NCI-H1930 (cell line): ENCODE data around the gene CDH23.

Experiments
- DNase-seq, 2 experiments: peaks; one replicate each; lab custom pipeline; 2025; lab: John Stamatoyannopoulos, UW

CDH23 gene

GRCh38 chr10:71777213-71777985 is 380.7 kb downstream of the CDH23 start:
- DNase-seq, result no peak

- no peak for DNase-seq
Measured at GRCh38 chr10:71778071-71778825, 381.5 kb downstream of the CDH23 start.

- DNase-seq, result no peak
Measured at GRCh38 chr10:71779641-71780040, 382.9 kb downstream of the CDH23 start.

DNA sequence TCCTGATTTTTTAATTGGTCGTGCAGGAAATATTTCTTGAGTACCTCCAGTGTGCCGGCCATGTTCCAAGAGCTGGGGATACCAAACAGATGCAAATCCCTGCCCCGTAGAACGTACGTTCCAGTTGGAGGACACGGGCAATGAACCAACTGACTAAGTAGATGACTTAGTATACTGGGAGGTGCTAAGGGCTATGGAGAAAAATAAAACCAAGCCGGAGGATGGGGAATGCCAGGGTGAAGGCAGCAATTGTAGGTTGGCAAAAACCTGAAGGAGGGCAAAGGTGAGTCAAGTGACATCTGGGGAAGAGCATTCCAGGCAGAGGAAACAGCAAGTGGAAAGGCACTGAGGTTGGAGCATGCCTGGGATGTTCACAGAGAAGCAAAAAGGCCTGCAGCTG is 383.4 kb downstream of the CDH23 start:
- DNase-seq, result no peak

DNA sequence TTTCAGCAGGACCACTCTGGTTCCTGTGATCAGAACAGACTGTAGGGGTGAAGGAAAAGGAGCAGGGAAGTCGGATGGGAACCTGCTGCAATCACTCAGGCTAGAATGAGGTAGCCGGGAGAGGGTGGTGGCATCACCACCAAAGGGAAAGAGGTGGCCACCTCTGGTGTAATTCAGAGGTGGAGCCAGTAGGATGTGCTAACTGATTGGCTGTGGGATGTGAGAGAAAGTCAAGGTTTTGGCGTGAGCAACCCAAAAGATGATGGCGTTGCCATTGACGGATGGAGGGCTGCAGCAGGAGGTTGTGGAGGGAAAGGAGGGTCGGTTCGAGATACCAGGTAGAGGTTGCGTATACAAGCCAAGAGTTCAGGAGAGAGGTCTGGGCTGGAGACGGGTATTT is 384.0 kb downstream of the CDH23 start:
- no peak for DNase-seq

GRCh38 chr10:71782221-71782916 is 385.6 kb downstream of the CDH23 start:
- no peak for DNase-seq

DNA sequence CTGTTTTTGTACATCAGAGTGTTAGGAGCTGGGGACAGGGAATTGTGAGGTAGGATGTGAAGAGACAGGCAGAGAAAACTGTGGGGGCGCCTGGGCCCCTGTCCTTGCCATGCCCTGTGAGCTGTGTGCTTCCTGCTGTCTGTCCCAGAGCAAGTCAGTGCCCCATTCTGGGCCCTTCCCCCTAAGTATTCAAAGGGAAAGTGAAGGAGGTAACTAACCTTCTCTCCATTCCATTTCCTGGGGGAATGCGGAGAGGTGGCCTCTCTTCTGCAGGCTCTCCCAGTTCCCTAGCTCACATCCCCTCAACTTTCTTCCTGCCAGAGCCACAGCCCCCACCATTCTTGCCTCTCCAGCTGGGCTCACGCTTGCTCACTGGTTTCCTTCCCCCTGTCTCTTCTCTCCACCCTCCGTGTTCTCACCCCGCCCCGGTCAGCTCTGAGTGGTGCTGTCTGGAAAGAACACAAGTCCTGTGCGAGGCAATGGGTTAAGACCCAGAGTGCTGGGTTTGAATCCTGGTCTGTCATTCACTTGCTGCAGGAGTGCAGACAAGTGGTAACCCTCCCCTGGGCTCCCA is 386.3 kb downstream of the CDH23 start:
- DNase-seq, result no peak

- DNase-seq, result no peak
Measured at GRCh38 chr10:71783917-71784678, 387.4 kb downstream of the CDH23 start.

GRCh38 chr10:71784679-71785272 is 388.1 kb downstream of the CDH23 start:
- no peak for DNase-seq

- no peak for DNase-seq
Measured at GRCh38 chr10:71788954-71789353, 392.2 kb downstream of the CDH23 start.

- no peak for DNase-seq
Measured at GRCh38 chr10:71789871-71790270, 393.2 kb downstream of the CDH23 start.

- no peak for DNase-seq
Measured at GRCh38 chr10:71790749-71791440, 394.2 kb downstream of the CDH23 start.

DNA sequence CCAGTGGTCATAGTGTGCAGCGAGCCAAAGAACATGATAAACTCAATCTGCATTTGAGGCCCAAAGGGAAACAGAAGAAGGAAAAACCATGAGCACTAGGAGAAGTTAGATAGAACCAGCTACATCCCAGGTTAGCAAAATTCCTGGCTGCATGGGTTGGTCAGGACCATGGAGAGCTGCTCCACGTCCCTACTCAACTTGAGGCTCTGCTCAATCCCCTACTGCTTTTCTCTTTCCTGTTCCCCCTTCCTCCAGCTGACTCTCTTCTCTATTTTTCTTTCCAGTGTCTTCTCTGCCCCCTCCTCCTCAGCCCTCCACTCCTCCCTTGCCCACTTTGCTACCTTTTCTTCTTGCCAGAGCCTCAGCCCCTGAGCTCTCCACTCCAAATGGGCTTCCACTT is 398.5 kb downstream of the CDH23 start:
- DNase-seq, result no peak

GRCh38 chr10:71796749-71797405 is 400.2 kb downstream of the CDH23 start:
- no peak for DNase-seq

- no peak for DNase-seq
Measured at GRCh38 chr10:71797533-71798307, 401.0 kb downstream of the CDH23 start.

DNA sequence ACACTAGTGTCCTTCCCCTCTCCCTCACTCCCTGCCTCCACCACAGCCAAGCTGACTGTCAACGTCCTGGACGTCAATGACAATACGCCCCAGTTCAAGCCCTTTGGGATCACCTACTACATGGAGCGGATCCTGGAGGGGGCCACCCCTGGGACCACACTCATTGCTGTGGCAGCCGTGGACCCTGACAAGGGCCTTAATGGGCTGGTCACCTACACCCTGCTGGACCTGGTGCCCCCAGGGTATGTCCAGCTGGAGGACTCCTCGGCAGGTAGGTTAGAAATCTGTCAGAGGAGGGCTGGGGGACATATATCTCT is 401.5 kb downstream of the CDH23 start:
- DNase-seq, result no peak

DNA sequence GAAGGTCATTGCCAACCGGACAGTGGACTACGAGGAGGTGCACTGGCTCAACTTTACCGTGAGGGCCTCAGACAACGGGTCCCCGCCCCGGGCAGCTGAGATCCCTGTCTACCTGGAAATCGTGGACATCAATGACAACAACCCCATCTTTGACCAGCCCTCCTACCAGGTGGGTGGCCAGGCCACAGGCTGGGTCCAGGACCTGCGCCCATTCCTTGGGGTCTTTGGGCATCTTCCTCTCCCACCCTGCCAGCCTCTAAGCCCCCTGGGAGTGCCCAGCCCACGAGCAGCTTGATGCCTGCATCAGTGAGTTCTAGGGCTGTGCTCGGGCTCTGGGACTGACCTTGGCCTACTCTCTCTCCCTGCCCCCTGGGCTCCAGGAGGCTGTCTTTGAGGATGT is 402.4 kb downstream of the CDH23 start:
- no peak for DNase-seq

DNA sequence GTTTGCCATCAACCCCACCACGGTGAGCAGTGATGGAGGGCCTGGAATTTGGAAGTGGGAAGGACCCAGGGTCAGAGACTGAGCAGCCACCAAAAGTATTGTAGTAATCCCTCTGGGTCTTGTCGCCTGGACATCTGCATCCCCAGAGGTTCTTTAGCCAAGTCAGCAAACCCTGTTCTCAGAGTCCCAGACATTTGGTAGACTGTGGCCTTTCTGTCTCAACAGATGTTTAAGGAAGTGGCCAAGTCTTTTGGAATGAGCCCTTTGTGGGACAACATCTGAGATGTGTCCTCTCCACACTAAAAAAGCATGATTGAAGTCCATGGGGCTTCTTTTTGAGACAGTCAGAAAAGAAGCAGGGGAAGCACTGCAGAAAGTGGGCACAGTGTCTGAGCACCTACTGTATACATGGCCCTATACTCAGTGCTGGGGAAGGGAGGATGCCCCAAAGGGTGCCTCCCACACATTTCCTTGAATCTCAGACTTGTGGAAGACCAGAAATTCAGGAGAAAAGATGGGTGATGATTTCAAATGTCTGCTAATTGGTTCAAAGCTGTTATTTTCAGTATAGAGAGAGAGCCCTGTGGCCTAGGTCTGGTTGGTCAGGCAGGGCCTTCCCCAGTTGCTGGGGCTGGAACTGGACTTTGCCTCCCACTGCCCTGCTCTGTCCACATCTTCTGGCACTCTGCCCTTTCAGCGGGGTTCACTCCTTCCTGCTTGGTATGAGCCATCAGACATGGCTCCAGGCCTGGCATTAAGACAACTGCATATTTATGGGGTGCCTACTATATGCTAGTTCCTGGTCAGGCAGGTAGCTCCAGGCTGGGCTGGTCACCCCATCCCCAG is 403.1 kb downstream of the CDH23 start:
- DNase-seq, result no peak

GRCh38 chr10:71801361-71801760 is 404.6 kb downstream of the CDH23 start:
- no peak for DNase-seq
